K562 (cell line): ENCODE results near the gene ATXN2L. TPM values are rescaled to one million over a fixed set of nuclear protein-coding genes. Genes with fewer than 3 reads are reported as not detected.

Experiments
- ATAC-seq: fragments of 200-7000 bp; cut with Tn5 transposase; 3 replicates; pipeline ENCODE4 v1.9.1; 2020; ENCODE audit warnings: moderate library complexity
- BruUV-seq: library from RNA; stranded (reverse); fragments of 400-500 nt; replicated peaks from 2 replicates; lab custom pipeline; 2021; lab: Mats Ljungman, UMichigan
- CTCF ChIA-PET: fragments of 300-600 bp; formaldehyde crosslinking; extraction: SDS; loops from one replicate; lab custom pipeline; 2021; ENCODE audit warnings: low intra/inter-chr PET ratio; lab: Yijun Ruan, JAX
- POLR2A ChIA-PET: fragments of 300-600, 350-650 bp; sonication (Branson Sonifier 250); formaldehyde crosslinking; extraction: SDS; loops from one replicate; lab custom pipeline; 2021; ENCODE audit warnings: antibody characterized with exemption, inconsistent platforms; lab: Yijun Ruan, JAX
- DNase-seq, 4 experiments: peaks; one replicate each; pipeline versions ENCODE4 v3.0.0 to v3.0.0-alpha.2; 2011 to 2018; ENCODE audit warnings: low spot score in 3 of 4, mixed read lengths in 3 of 4; ENCODE audit errors: extremely low read depth in 1 of 4
- FAIRE-seq: peaks from 2 replicates; lab custom pipeline; 2011; peaks lifted over from hg19 to GRCh38; lab: Jason Lieb, UNC
- H2AFZ ChIP-seq: 2 replicates; pipeline ENCODE4 v1.6.0; 2011; ENCODE audit warnings: low read depth, low read length, control low read depth, inconsistent platforms
- H3K27ac ChIP-seq: fragments of 200-600 bp; 3 replicates; pipeline ENCODE4 v1.8.0; 2011; ENCODE audit warnings: low read depth, mild to moderate bottlenecking, control low read depth, inconsistent platforms, low read length, moderate library complexity, mixed read lengths; ENCODE audit errors: extremely low read depth
- H3K27me3 ChIP-seq, 2 experiments: fragments of 300-600 bp in 1 of 2; 2 replicates in 1 of 2; 3 replicates in 1 of 2; pipeline versions ENCODE4 v1.6.0 to v1.8.0; 2011; ENCODE audit warnings: inconsistent platforms in 2 of 2, low read length in 2 of 2, mild to moderate bottlenecking in 1 of 2, mixed read lengths in 1 of 2, moderate library complexity in 1 of 2; ENCODE audit not compliant: control insufficient read depth in 2 of 2, insufficient read depth in 2 of 2
- H3K36me3 ChIP-seq: fragments of 300-600 bp; 3 replicates; pipeline ENCODE4 v1.8.0; 2011; ENCODE audit warnings: mild to moderate bottlenecking, low read length, inconsistent platforms; ENCODE audit not compliant: control insufficient read depth, insufficient read depth
- H3K4me1 ChIP-seq, 2 experiments: fragments of 200-600 bp in 1 of 2; replicated peaks in 1 of 2; 2 replicates in 1 of 2; 3 replicates in 1 of 2; pipeline versions ENCODE4 v1.5.1 to v1.8.0; 2011; ENCODE audit warnings: inconsistent platforms in 2 of 2, low read length in 2 of 2, mild to moderate bottlenecking in 1 of 2, mixed read lengths in 1 of 2, moderate library complexity in 1 of 2; ENCODE audit not compliant: control insufficient read depth in 2 of 2, insufficient read depth in 2 of 2
- H3K4me2 ChIP-seq: 2 replicates; pipeline ENCODE4 v1.6.1; 2011; ENCODE audit warnings: low read length, control low read depth, inconsistent platforms, mixed read lengths; ENCODE audit not compliant: insufficient read depth
- H3K4me3 ChIP-seq: fragments of 200-600 bp; sonication (generic), shearing (Covaris generic); 2 replicates; pipeline ENCODE4 v1.5.1; 2016; ENCODE audit warnings: control low read depth, inconsistent platforms
- H3K79me2 ChIP-seq: fragments of 200-600 bp; 3 replicates; pipeline ENCODE4 v1.8.0; 2011; ENCODE audit warnings: low read length, inconsistent platforms; ENCODE audit not compliant: control insufficient read depth, insufficient read depth
- H3K9ac ChIP-seq, 2 experiments: 2 replicates each; pipeline versions ENCODE4 v1.6.0 to v1.6.1; 2011; ENCODE audit warnings: low read depth in 2 of 2, low read length in 2 of 2, control low read depth in 1 of 2, inconsistent platforms in 1 of 2, mild to moderate bottlenecking in 1 of 2, mixed read lengths in 1 of 2; ENCODE audit not compliant: insufficient read depth in 1 of 2
- H3K9me1 ChIP-seq: one replicate; pipeline ENCODE4 v1.6.0; 2011; ENCODE audit warnings: inconsistent platforms, mild to moderate bottlenecking, low read length, moderate library complexity; ENCODE audit not compliant: control insufficient read depth, insufficient read depth
- H3K9me3 ChIP-seq: replicated peaks from 2 replicates; pipeline ENCODE4 v1.5.1; 2011; ENCODE audit warnings: low read depth, low read length, inconsistent platforms; ENCODE audit not compliant: control insufficient read depth, insufficient read depth
- H4K20me1 ChIP-seq: replicated peaks from 2 replicates; pipeline ENCODE4 v1.6.1; 2011; ENCODE audit warnings: low read length, inconsistent platforms, mixed read lengths; ENCODE audit not compliant: control insufficient read depth, insufficient read depth
- CHD2 ChIP-seq: IDR thresholded peaks from 2 replicates; pipeline ENCODE4 v1.6.1; 2011; ENCODE audit warnings: low read depth, low read length
- FOS ChIP-seq: IDR thresholded peaks from 3 replicates; pipeline ENCODE4 v1.6.1; 2011; ENCODE audit not compliant: insufficient read length; ENCODE audit errors: extremely low read depth
- FOXK1 ChIP-seq: sonication (generic); formaldehyde crosslinking; IDR thresholded peaks from 2 replicates; pipeline ENCODE4 v1.8.0; 2022; ENCODE audit warnings: missing genetic modification reagents, mild to moderate bottlenecking, borderline replicate concordance
- FOXP1 ChIP-seq: sonication (generic); formaldehyde crosslinking; IDR thresholded peaks from 2 replicates; pipeline ENCODE4 v1.8.0; 2022; ENCODE audit warnings: mild to moderate bottlenecking, missing genetic modification reagents
- GTF2B ChIP-seq: IDR thresholded peaks from 2 replicates; pipeline ENCODE4 v1.6.1; 2011; ENCODE audit not compliant: insufficient read length; ENCODE audit errors: extremely low read depth
- KLF6 ChIP-seq: fragments of 250-450 bp; sonication (Bioruptor Pico); IDR thresholded peaks from 2 replicates; pipeline ENCODE4 v1.4.0; 2020; ENCODE audit warnings: mild to moderate bottlenecking, moderate library complexity, borderline replicate concordance
- MYC ChIP-seq, 2 experiments: fragments of 250-450 bp in 1 of 2; sonication (Bioruptor Pico) in 1 of 2; IDR thresholded peaks; 2 replicates each; pipeline versions ENCODE4 v1.5.1 to v1.6.1; 2012 to 2021; ENCODE audit warnings: low read depth in 2 of 2, borderline replicate concordance in 1 of 2, improper control_type of control experiment in 1 of 2, low read length in 1 of 2, mild to moderate bottlenecking in 1 of 2, moderate library complexity in 1 of 2
- RREB1 ChIP-seq: fragments of 250-450 bp; sonication (Bioruptor Pico); IDR thresholded peaks from 2 replicates; pipeline ENCODE4 v1.4.0; 2020
- WHSC1 ChIP-seq: IDR thresholded peaks from one replicate; pipeline ENCODE4 v1.6.1; 2012; ENCODE audit warnings: low read length, control low read depth, inconsistent platforms
- ZBTB7A ChIP-seq: IDR thresholded peaks from 2 replicates; pipeline ENCODE4 v1.6.1; 2011; ENCODE audit warnings: low read depth, mild to moderate bottlenecking, low read length, moderate library complexity, borderline replicate concordance; ENCODE audit not compliant: control insufficient read depth
- ZNF212 ChIP-seq: fragments of 450-650 bp; formaldehyde crosslinking; IDR thresholded peaks from 2 replicates; pipeline ENCODE4 v1.4.0; 2020; ENCODE audit warnings: mild to moderate bottlenecking
- ZNF431 ChIP-seq: sonication (generic); formaldehyde crosslinking; IDR thresholded peaks from 2 replicates; pipeline ENCODE4 v1.8.0; 2022; ENCODE audit warnings: mild to moderate bottlenecking, missing genetic modification reagents
- ZNF507 ChIP-seq: conservative IDR thresholded peaks from 2 replicates; pipeline ENCODE4 v1.6.1; 2017; ENCODE audit warnings: missing genetic modification characterization, missing compliant biosample characterization
- WGBS: fragments of 100-300 bp; shearing (Covaris generic); methylation state at CpG from one replicate; pipeline ENCODE4 v1.1.6; 2016; ENCODE audit warnings: low coverage, mixed read lengths; ENCODE audit not compliant: insufficient coverage; ENCODE audit errors: missing lambda C conversion rate; 5-methylcytosine and 5-hydroxymethylcytosine counted together
- in situ Hi-C: fragments of 300-500 bp; cut with MboI; formaldehyde crosslinking; loops from 4 replicates; pipeline ENCODE4 v1.15.0; 2018; ENCODE audit warnings: inconsistent platforms, mixed read lengths
- intact Hi-C: fragments of 100-400 bp; cut with micrococcal nuclease; formaldehyde crosslinking; loops from 2 replicates; pipeline ENCODE4 v1.14.2; 2022
- polyA plus RNA-seq, 8 experiments: library from polyadenylated mRNA; depleted of rRNA in 4 of 8; stranded (reverse) in 5 of 8; unstranded in 3 of 8; fragments of >200 nt; fragmentation: Nextera tagmentation in 2 of 8; fragmentation: Illumina TruSeq in 1 of 8; extraction: Ambion mirVana in 2 of 8; extraction: Trizol in 1 of 8; gene quantifications; 2 replicates each; pipeline versions ENCODE4 v1.2.1 to v1.2.3, GENCODE V29; 2011 to 2014; ENCODE audit warnings: inconsistent platforms in 1 of 8, missing spikeins in 1 of 8
- total RNA-seq, 7 experiments: library from RNA; depleted of rRNA in 6 of 7; stranded (reverse); fragments of >200 nt in 6 of 7; fragmentation: Illumina TruSeq in 2 of 7; extraction: Trizol in 2 of 7; gene quantifications; 2 replicates each; pipeline versions ENCODE4 v1.2.1 to v1.2.3, GENCODE V29; 2011 to 2021; ENCODE audit warnings: low replicate concordance in 1 of 7

Gene ATXN2L
- total and polyA plus RNA-seq, 9 of the 15 experiments (the other 6 are each of a cell fraction or from before 2014, with no cell fraction given): 3.8 to 280 (median 37.2) TPM

GRCh38 chr16:28879841-28880588 lies 57.2 kb downstream of the ATXN2L start:
- BruUV-seq: no TSS peak
- ATAC-seq (peak; percentile 97), DNase-seq (peak; percentile 95 to 99 (median 99)), FAIRE-seq (peak; percentile 85)
- H3K9ac ChIP-seq: peak overlapping the region; percentile 70 to 92; a peak in 3 of 4 replicates
- H3K36me3 ChIP-seq: peaks cover 2% of the 10 kb centered on the region; the same call in 1 of the 3 replicates
- H4K20me1 ChIP-seq: no peaks in the 10 kb centered on the region
- H3K79me2 ChIP-seq: peaks cover 9% of the 10 kb centered on the region
- in situ Hi-C loops (no loop called here), intact Hi-C loops (loop anchor here (5.0 kb wide), 2 partner anchors 33 to 57 kb away; partner anchors contain the start of gene TUFM)
- H3K27ac ChIP-seq: peak overlapping the region; percentile 61
- CTCF ChIA-PET: no interaction called here
- POLR2A ChIA-PET: interaction anchor here (0.6 to 2.1 kb wide), 6 partner anchors 8 to 64 kb away, joined by 3 to 10 read pairs (median 4); partner anchors contain the start of gene SH2B1
- H3K9me1 ChIP-seq: no peaks in the 10 kb centered on the region
- H2AFZ ChIP-seq: peak overlapping the region; percentile 93
- WGBS: 4% methylated on average over 28 of the region's 66 CpGs
- no peaks in the 10 kb centered on the region for H3K9me3 ChIP-seq
- peak overlapping the region; percentile 82 for H3K4me3 ChIP-seq
- no peaks in the 10 kb centered on the region for H3K27me3 ChIP-seq
- H3K4me1 ChIP-seq: peaks cover 11 to 67% of the 10 kb centered on the region in 2 experiments; a peak in 4 of 5 replicates
- H3K4me2 ChIP-seq: peak overlapping the region; percentile 84
- TF ChIP-seq MYC (IDR thresholded peaks at IDR 0.05; ENCODE audit: low read depth, low read length) (peak; percentile 24; the same call in 1 of the 2 replicates), MYC (CRISPR knock-in tag; IDR thresholded peaks at IDR 0.05; ENCODE audit: borderline replicate concordance, low read depth) (peak; percentile 46; the same call in 1 of the 2 replicates), ZNF431 (peak; percentile 41; the same call in 1 of the 2 replicates), GTF2B (no peak), FOS (peak; percentile 78), WHSC1 (no peak), ZNF507 (tag) (no peak), CHD2 (no peak), FOXK1 (peak; percentile 97), ZBTB7A (peak; percentile 51; the same call in 1 of the 2 replicates), FOXP1 (CRISPR knock-in tag) (peak; percentile 98; the same call in 1 of the 2 replicates), KLF6 (CRISPR knock-in tag) (no peak), RREB1 (CRISPR knock-in tag) (0 out of 2 replicates have a peak, but pooled peaks have one; percentile 37), ZNF212 (CRISPR knock-in tag) (no peak)
